Adrenal gland (tissue), 5 donors: Measurements from ENCODE around the gene SENP8.

Experiments
- CTCF ChIP-seq, 6 experiments: fragments of 450-650 bp in 4 of 6; fragments of 200-600 bp in 2 of 6; sonication (generic) in 1 of 6; IDR thresholded peaks; 1 replicate in 5 of 6; 2 replicates in 1 of 6; pipeline versions ENCODE4 v1.5.1 to v1.8.0; 2016 to 2021; ENCODE audit warnings: antibody characterized with exemption in 6 of 6, mild to moderate bottlenecking in 2 of 6, moderate library complexity in 1 of 6
- POLR2A ChIP-seq, 2 donors: fragments of 450-650 bp; IDR thresholded peaks; one replicate each; pipeline ENCODE4 v1.6.1; 2017; ENCODE audit warnings: antibody characterized with exemption in 2 of 2, mild to moderate bottlenecking in 2 of 2, moderate library complexity in 1 of 2
- donor health status: DM: no; HTN: no; CAD: no.

GRCh38 chr15:72086010-72086697 is 32.0 kb upstream of the SENP8 start:
- TF ChIP-seq CTCF (IDR thresholded peaks at IDR 0.05): no peak
- no peak for TF ChIP-seq POLR2A (IDR thresholded peaks at IDR 0.05)
